GM08714 (cell line): ENCODE results near the gene EPB41L4A.

Source experiments
- H3K4me3 ChIP-seq: fragments of 200-500 bp; sonication (Bioruptor generic); 2 replicates; pipeline ENCODE4 v1.5.1; 2014; ENCODE audit warnings: mild to moderate bottlenecking, low read length, inconsistent platforms
- ZNF274 ChIP-seq: IDR thresholded peaks from 2 replicates; pipeline ENCODE4 v1.6.1; 2012; ENCODE audit warnings: mild to moderate bottlenecking, low read depth, low read length

EPB41L4A gene

GRCh38 chr5:112283943-112284929, 134.8 kb downstream of the EPB41L4A start:
- H3K4me3 ChIP-seq, result no peak overlapping the region
- no peak for TF ChIP-seq ZNF274

GRCh38 chr5:112283034-112283582, 136.0 kb downstream of the EPB41L4A start:
- H3K4me3 ChIP-seq, result no peak overlapping the region
- no peak for TF ChIP-seq ZNF274

- H3K4me3 ChIP-seq, result no peak overlapping the region
- TF ChIP-seq ZNF274, result no peak
Measured at GRCh38 chr5:112279082-112279481, 140.0 kb downstream of the EPB41L4A start.

- no peak for TF ChIP-seq ZNF274
- no peak overlapping the region for H3K4me3 ChIP-seq
Measured at GRCh38 chr5:112276991-112277390, 142.1 kb downstream of the EPB41L4A start.

- TF ChIP-seq ZNF274, result no peak
- H3K4me3 ChIP-seq, result no peak overlapping the region
Measured at GRCh38 chr5:112275671-112276070, 143.4 kb downstream of the EPB41L4A start.

GRCh38 chr5:112270299-112271293, 148.5 kb downstream of the EPB41L4A start:
- no peak overlapping the region for H3K4me3 ChIP-seq
- TF ChIP-seq ZNF274, result no peak

- H3K4me3 ChIP-seq, result no peak overlapping the region
- no peak for TF ChIP-seq ZNF274
Measured at GRCh38 chr5:112267231-112267630, 151.8 kb downstream of the EPB41L4A start.

GRCh38 chr5:112264666-112265065, 154.4 kb downstream of the EPB41L4A start:
- no peak overlapping the region for H3K4me3 ChIP-seq
- no peak for TF ChIP-seq ZNF274

- no peak for TF ChIP-seq ZNF274
- no peak overlapping the region for H3K4me3 ChIP-seq
Measured at GRCh38 chr5:112264151-112264550, 154.9 kb downstream of the EPB41L4A start.

- TF ChIP-seq ZNF274, result no peak
- H3K4me3 ChIP-seq, result no peak overlapping the region
Measured at GRCh38 chr5:112263469-112263868, 155.6 kb downstream of the EPB41L4A start.

- no peak overlapping the region for H3K4me3 ChIP-seq
- TF ChIP-seq ZNF274, result no peak
Measured at GRCh38 chr5:112258571-112258970, 160.5 kb downstream of the EPB41L4A start.

- TF ChIP-seq ZNF274, result no peak
- H3K4me3 ChIP-seq, result no peak overlapping the region
Measured at GRCh38 chr5:112257976-112258375, 161.1 kb downstream of the EPB41L4A start.

GRCh38 chr5:112257005-112257404, 162.1 kb downstream of the EPB41L4A start:
- no peak overlapping the region for H3K4me3 ChIP-seq
- TF ChIP-seq ZNF274, result no peak

GRCh38 chr5:112254303-112254702, 164.8 kb downstream of the EPB41L4A start:
- no peak for TF ChIP-seq ZNF274
- no peak overlapping the region for H3K4me3 ChIP-seq
